Neural progenitor cell (in vitro differentiated cells): ENCODE measurements around the gene CUL1.

Experiments
- EZH2 ChIP-seq: fragments of 200-600 bp; sonication (generic); IDR thresholded peaks from 2 replicates; pipeline ENCODE4 v1.6.1; 2017; ENCODE audit warnings: antibody characterized with exemption, mild to moderate bottlenecking, moderate library complexity
- TF ChIP-seq, protein P1 (sequence below): fragments of 200-600 bp; sonication (generic); IDR thresholded peaks from 2 replicates; pipeline ENCODE4 v1.5.1; 2017; ENCODE audit warnings: antibody characterized with exemption, mild to moderate bottlenecking

DNA sequence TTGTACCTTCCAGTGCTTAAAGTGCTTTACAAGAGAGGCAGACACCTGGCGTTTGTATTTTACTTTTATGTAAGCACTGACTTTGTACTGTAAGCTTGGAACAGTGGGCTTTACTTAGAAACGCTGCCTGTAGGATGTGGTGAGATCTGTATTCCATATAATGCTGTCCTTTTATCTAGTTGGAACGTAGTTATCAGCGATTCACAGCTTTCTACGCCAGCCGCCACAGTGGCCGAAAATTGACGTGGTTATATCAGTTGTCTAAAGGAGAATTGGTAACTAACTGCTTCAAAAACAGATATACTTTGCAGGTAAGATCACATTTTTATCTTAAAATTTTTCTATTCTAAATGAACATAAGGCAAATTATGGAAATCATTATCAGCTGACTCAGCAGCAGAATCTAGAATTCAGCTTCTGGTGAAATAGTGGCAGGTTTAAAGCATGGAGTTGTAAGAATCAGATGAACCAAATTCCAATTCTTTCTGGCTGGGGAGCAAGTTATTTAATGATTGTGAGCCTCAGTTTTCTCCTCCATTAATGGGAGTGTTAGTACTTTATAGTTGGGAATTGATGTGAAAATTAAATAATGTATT is 91.5 kb downstream of the CUL1 start:
- TF ChIP-seq, protein P1, sequence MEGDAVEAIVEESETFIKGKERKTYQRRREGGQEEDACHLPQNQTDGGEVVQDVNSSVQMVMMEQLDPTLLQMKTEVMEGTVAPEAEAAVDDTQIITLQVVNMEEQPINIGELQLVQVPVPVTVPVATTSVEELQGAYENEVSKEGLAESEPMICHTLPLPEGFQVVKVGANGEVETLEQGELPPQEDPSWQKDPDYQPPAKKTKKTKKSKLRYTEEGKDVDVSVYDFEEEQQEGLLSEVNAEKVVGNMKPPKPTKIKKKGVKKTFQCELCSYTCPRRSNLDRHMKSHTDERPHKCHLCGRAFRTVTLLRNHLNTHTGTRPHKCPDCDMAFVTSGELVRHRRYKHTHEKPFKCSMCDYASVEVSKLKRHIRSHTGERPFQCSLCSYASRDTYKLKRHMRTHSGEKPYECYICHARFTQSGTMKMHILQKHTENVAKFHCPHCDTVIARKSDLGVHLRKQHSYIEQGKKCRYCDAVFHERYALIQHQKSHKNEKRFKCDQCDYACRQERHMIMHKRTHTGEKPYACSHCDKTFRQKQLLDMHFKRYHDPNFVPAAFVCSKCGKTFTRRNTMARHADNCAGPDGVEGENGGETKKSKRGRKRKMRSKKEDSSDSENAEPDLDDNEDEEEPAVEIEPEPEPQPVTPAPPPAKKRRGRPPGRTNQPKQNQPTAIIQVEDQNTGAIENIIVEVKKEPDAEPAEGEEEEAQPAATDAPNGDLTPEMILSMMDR: no peak
- TF ChIP-seq EZH2: no peak
